Measurements from ENCODE around the gene EIF5A. TPM values are rescaled to one million over a fixed set of nuclear protein-coding genes. Genes with fewer than 3 reads are reported as not detected.

EIF5A gene
- polyA plus RNA-seq, 3 donors, result 465 to 511 (median 485) TPM

- peaks cover 31 to 45% of the 10 kb centered on the region in 2 donors for H3K4me1 ChIP-seq (ENCODE audit: control insufficient read depth in 1 of 2, insufficient read depth in 2 of 2, low read length in 2 of 2)
- H3K4me3 ChIP-seq (replicated peaks in 1 of 3; ENCODE audit: low read depth in 2 of 3, low read length in 3 of 3), result no peak overlapping the region
- Mint-ChIP-seq H3K4me3 (no peak overlapping the region), H3K4me1 (peaks cover 38% of the 10 kb centered on the region), H3K36me3 (peaks cover 38 to 56% of the 10 kb centered on the region in 2 donors), H3K27me3 (ENCODE audit: low read depth in 3 of 3) (peaks cover 28 to 49% (median 46%) of the 10 kb centered on the region in 3 donors), H3K27ac (no peak overlapping the region), H3K9me3 (peaks cover 0 to 12% (median 9%) of the 10 kb centered on the region in 7 donors)
- H3K79me2 ChIP-seq (ENCODE audit: insufficient read depth, low read length), result peaks cover 3% of the 10 kb centered on the region
- H3K27me3 ChIP-seq (ENCODE audit: control insufficient read depth in 2 of 2, insufficient read depth in 2 of 2, low read length in 2 of 2), result peaks cover 20 to 34% of the 10 kb centered on the region in 2 donors
- DNase-seq, result no peak
- WGBS (ENCODE audit: insufficient coverage), result 100% methylated on average over 3 of the region's 6 CpGs
- TF ChIP-seq, protein P1, sequence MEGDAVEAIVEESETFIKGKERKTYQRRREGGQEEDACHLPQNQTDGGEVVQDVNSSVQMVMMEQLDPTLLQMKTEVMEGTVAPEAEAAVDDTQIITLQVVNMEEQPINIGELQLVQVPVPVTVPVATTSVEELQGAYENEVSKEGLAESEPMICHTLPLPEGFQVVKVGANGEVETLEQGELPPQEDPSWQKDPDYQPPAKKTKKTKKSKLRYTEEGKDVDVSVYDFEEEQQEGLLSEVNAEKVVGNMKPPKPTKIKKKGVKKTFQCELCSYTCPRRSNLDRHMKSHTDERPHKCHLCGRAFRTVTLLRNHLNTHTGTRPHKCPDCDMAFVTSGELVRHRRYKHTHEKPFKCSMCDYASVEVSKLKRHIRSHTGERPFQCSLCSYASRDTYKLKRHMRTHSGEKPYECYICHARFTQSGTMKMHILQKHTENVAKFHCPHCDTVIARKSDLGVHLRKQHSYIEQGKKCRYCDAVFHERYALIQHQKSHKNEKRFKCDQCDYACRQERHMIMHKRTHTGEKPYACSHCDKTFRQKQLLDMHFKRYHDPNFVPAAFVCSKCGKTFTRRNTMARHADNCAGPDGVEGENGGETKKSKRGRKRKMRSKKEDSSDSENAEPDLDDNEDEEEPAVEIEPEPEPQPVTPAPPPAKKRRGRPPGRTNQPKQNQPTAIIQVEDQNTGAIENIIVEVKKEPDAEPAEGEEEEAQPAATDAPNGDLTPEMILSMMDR (IDR thresholded peaks at IDR 0.05), result no peak
- H3K36me3 ChIP-seq (replicated peaks in 1 of 2; ENCODE audit: control insufficient read depth in 1 of 2, insufficient read depth in 2 of 2, low read length in 2 of 2), result peaks cover 23 to 49% of the 10 kb centered on the region in 2 donors
- no peak overlapping the region for H3K9ac ChIP-seq (ENCODE audit: insufficient read depth, low read length, poor library complexity, severe bottlenecking)
- H3K9me3 ChIP-seq (replicated peaks in 1 of 2; ENCODE audit: control insufficient read depth in 1 of 2, insufficient read depth in 1 of 2, low read length in 2 of 2), result peaks cover 0 to 7% of the 10 kb centered on the region in 2 donors
- intact Hi-C loops (cut with micrococcal nuclease), result loop anchor here in 1 of 2 donors (10.0 kb wide), 1 partner anchor 305 kb away; the partner anchor contains the start of gene SENP3
- no peak overlapping the region for H3K4me2 ChIP-seq (replicated peaks; ENCODE audit: extremely low read depth, low read length, poor library complexity, severe bottlenecking)
- H4K20me1 ChIP-seq (ENCODE audit: insufficient read depth, low read length), result no peaks in the 10 kb centered on the region
- no peak overlapping the region for H2AFZ ChIP-seq (ENCODE audit: insufficient read depth, low read depth, low read length, poor library complexity, severe bottlenecking)
- no peak overlapping the region for H3K27ac ChIP-seq (ENCODE audit: low read depth in 1 of 2, low read length in 2 of 2)
These were observed 47.9 kb upstream of the EIF5A start for GRCh38 chr17:7259555-7259889.

DNA sequence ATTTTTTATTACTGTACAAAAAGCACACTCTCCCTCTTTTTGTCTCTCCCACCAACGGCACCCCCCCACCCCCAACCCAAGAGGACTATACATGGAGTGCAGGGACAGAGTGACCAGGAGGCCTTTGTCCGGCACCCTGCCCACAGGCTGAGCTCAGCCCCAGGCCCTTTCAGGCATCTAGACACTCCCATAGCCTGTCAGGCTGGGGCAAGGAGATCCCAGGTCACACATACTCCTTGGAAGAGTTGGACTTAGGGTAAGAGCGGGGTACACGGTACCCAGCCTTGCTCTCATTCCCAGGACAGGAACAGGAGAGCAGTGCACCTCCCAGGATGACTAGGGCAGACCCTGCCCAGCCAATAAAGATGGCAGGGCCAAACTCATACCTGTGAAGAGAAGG, 47.3 kb upstream of the EIF5A start:
- H3K27ac Mint-ChIP-seq, result peak overlapping the region in 1 of 7 donors; percentile 37
- DNase-seq, result no peak
- Histone ChIP-seq H3K27me3 (ENCODE audit: control insufficient read depth in 2 of 2, insufficient read depth in 2 of 2, low read length in 2 of 2) (peaks cover 20 to 35% of the 10 kb centered on the region in 2 donors), H3K4me1 (ENCODE audit: control insufficient read depth in 1 of 2, insufficient read depth in 2 of 2, low read length in 2 of 2) (peaks cover 31 to 45% of the 10 kb centered on the region in 2 donors), H3K9me3 (replicated peaks in 1 of 2; ENCODE audit: control insufficient read depth in 1 of 2, insufficient read depth in 1 of 2, low read length in 2 of 2) (peaks cover 0 to 7% of the 10 kb centered on the region in 2 donors), H3K79me2 (ENCODE audit: insufficient read depth, low read length) (no peaks in the 10 kb centered on the region), H3K27ac (ENCODE audit: low read depth in 1 of 2, low read length in 2 of 2) (no peak overlapping the region), H3K4me2 (replicated peaks; ENCODE audit: extremely low read depth, low read length, poor library complexity, severe bottlenecking) (no peak overlapping the region), H3K4me3 (replicated peaks in 1 of 3; ENCODE audit: low read depth in 2 of 3, low read length in 3 of 3) (no peak overlapping the region), H3K9ac (ENCODE audit: insufficient read depth, low read length, poor library complexity, severe bottlenecking) (no peak overlapping the region), H4K20me1 (ENCODE audit: insufficient read depth, low read length) (no peaks in the 10 kb centered on the region), H3K36me3 (replicated peaks in 1 of 2; ENCODE audit: control insufficient read depth in 1 of 2, insufficient read depth in 2 of 2, low read length in 2 of 2) (peaks cover 17 to 42% of the 10 kb centered on the region in 2 donors), H2AFZ (ENCODE audit: insufficient read depth, low read depth, low read length, poor library complexity, severe bottlenecking) (peak overlapping the region; percentile 84)
- 71% methylated on average over 2 of the region's 4 CpGs for WGBS (ENCODE audit: insufficient coverage)
- TF ChIP-seq, protein P1 (IDR thresholded peaks at IDR 0.05), result no peak
- H3K4me1 Mint-ChIP-seq, result peaks cover 38% of the 10 kb centered on the region
- intact Hi-C loops (cut with micrococcal nuclease), result no loop called here
- peaks cover 32 to 55% (median 51%) of the 10 kb centered on the region in 3 donors for H3K27me3 Mint-ChIP-seq (ENCODE audit: low read depth in 3 of 3)
- peaks cover 32 to 50% of the 10 kb centered on the region in 2 donors for H3K36me3 Mint-ChIP-seq
- peak overlapping the region in 1 of 2 donors; percentile 87 for H3K4me3 Mint-ChIP-seq
- peaks cover 0 to 12% (median 9%) of the 10 kb centered on the region in 7 donors for H3K9me3 Mint-ChIP-seq

Measured in CD14-positive monocyte (primary cell).